OCI-LY1 (cell line): ENCODE results near the gene DIRAS1.

Experiments used
- H2AFZ ChIP-seq: fragments of 200-600 bp; sonication (generic), shearing (Covaris generic); 2 replicates; pipeline ENCODE4 v1.6.0; 2014; ENCODE audit warnings: antibody characterized with exemption, mild to moderate bottlenecking, low read length
- H3F3A ChIP-seq: fragments of 200-600 bp; sonication (generic), shearing (Covaris generic); 2 replicates; pipeline ENCODE4 v1.6.0; 2014; ENCODE audit warnings: mild to moderate bottlenecking, antibody characterized with exemption, low read length, moderate library complexity; ENCODE audit not compliant: insufficient read depth
- H3K27ac ChIP-seq: fragments of 200-600 bp; sonication (generic); 2 replicates; pipeline ENCODE4 v1.5.1; 2014; ENCODE audit warnings: low read length, mixed run types, mild to moderate bottlenecking, low read depth; ENCODE audit not compliant: poor library complexity, severe bottlenecking
- H3K27me3 ChIP-seq: fragments of 200-600 bp; sonication (generic); 2 replicates; pipeline ENCODE4 v1.6.0; 2014; ENCODE audit warnings: antibody characterized with exemption, mild to moderate bottlenecking, low read length, moderate library complexity; ENCODE audit not compliant: insufficient read depth
- H3K36me3 ChIP-seq: fragments of 200-600 bp; sonication (generic); 2 replicates; pipeline ENCODE4 v1.6.1; 2014; ENCODE audit warnings: mild to moderate bottlenecking, antibody characterized with exemption, low read length, moderate library complexity, mixed read lengths; ENCODE audit not compliant: insufficient read depth
- H3K4me1 ChIP-seq: fragments of 200-600 bp; sonication (generic); 2 replicates; pipeline ENCODE4 v1.5.1; 2014; ENCODE audit warnings: mild to moderate bottlenecking, low read length, moderate library complexity; ENCODE audit not compliant: insufficient read depth, severe bottlenecking
- H3K4me2 ChIP-seq: fragments of 200-600 bp; sonication (generic), shearing (Covaris generic); 2 replicates; pipeline ENCODE4 v1.6.1; 2014; ENCODE audit warnings: low read length
- H3K4me3 ChIP-seq: fragments of 200-600 bp; sonication (generic); 2 replicates; pipeline ENCODE4 v1.5.1; 2014; ENCODE audit warnings: low read length, low read depth, mild to moderate bottlenecking, mixed read lengths; ENCODE audit not compliant: poor library complexity, severe bottlenecking
- H3K79me2 ChIP-seq: fragments of 200-600 bp; shearing (Covaris generic); 2 replicates; pipeline ENCODE4 v1.6.1; 2016; ENCODE audit warnings: mixed run types, low read length, mixed read lengths; ENCODE audit not compliant: insufficient read depth
- H3K9ac ChIP-seq: fragments of 200-600 bp; sonication (generic), shearing (Covaris generic); 2 replicates; pipeline ENCODE4 v1.6.1; 2014; ENCODE audit warnings: mild to moderate bottlenecking, low read length, mixed read lengths
- H3K9me2 ChIP-seq: fragments of 200-600 bp; sonication (generic), shearing (Covaris generic); 2 replicates; pipeline ENCODE4 v1.6.1; 2014; ENCODE audit warnings: low read depth, mild to moderate bottlenecking, low read length, mixed read lengths
- H3K9me3 ChIP-seq: fragments of 200-600 bp; shearing (Covaris generic); 2 replicates; pipeline ENCODE4 v1.6.1; 2014; ENCODE audit warnings: low read length, mixed read lengths
- H4K20me1 ChIP-seq: fragments of 200-600 bp; sonication (generic), shearing (Covaris generic); 2 replicates; pipeline ENCODE4 v1.6.0; 2016; ENCODE audit warnings: mild to moderate bottlenecking, low read length; ENCODE audit not compliant: insufficient read depth
- CTCF ChIP-seq: fragments of 200-600 bp; sonication (generic), shearing (Covaris generic); IDR thresholded peaks from 2 replicates; pipeline ENCODE4 v1.5.1; 2017; ENCODE audit warnings: mild to moderate bottlenecking, antibody characterized with exemption, low read length, moderate library complexity, mixed read lengths
- EZH2 ChIP-seq: fragments of 200-600 bp; sonication (generic), shearing (Covaris generic); IDR thresholded peaks from 2 replicates; pipeline ENCODE4 v1.8.0; 2017; ENCODE audit warnings: borderline replicate concordance, mixed run types, mild to moderate bottlenecking, antibody characterized with exemption, low read length, moderate library complexity, mixed read lengths

Gene DIRAS1

GRCh38 chr19:2703077-2703437 lies 18.1 kb downstream of the DIRAS1 start:
- Histone ChIP-seq H3K9me2 (no peaks in the 10 kb centered on the region), H3K36me3 (no peaks in the 10 kb centered on the region), H3K27ac (no peak overlapping the region), H3K9ac (no peak overlapping the region), H3K79me2 (no peaks in the 10 kb centered on the region), H4K20me1 (no peaks in the 10 kb centered on the region), H3K4me3 (no peak overlapping the region), H2AFZ (no peak overlapping the region), H3K27me3 (no peaks in the 10 kb centered on the region), H3K4me1 (peaks cover 17% of the 10 kb centered on the region), H3K4me2 (peak overlapping the region; percentile 30; the same call in 1 of the 2 replicates), H3K9me3 (no peaks in the 10 kb centered on the region), H3F3A (0 out of 2 replicates have a peak, but pooled peaks cover 3% of the 10 kb centered on the region)
- TF ChIP-seq CTCF, result no peak
- TF ChIP-seq EZH2, result no peak

GRCh38 chr19:2702170-2703076 lies 18.7 kb downstream of the DIRAS1 start, which contains the start of gene GNG7:
Gene GNG7, minus strand, starts transcription at chr19:2702694. Its CDS starts 182,006 bp downstream, at chr19:2520688.
- Histone ChIP-seq H3K36me3 (no peaks in the 10 kb centered on the region), H3K9ac (peak within 1 kb of the TSS; percentile 46; the same call in 1 of the 2 replicates), H3K79me2 (no peaks in the 10 kb centered on the region), H4K20me1 (no peaks in the 10 kb centered on the region), H3K9me3 (no peaks in the 10 kb centered on the region), H3K4me3 (peak within 1 kb of the TSS; percentile 58), H3F3A (0 out of 2 replicates have a peak, but pooled peaks cover 3% of the 10 kb centered on the region), H3K27ac (no peak within 1 kb of the TSS), H3K27me3 (no peaks in the 10 kb centered on the region), H3K9me2 (no peaks in the 10 kb centered on the region), H3K4me1 (peaks cover 17% of the 10 kb centered on the region), H2AFZ (no peak within 1 kb of the TSS), H3K4me2 (peak within 1 kb of the TSS; percentile 63)
- TF ChIP-seq CTCF (no peak), EZH2 (no peak)

GRCh38 chr19:2701361-2702169 lies 19.6 kb downstream of the DIRAS1 start:
- Histone ChIP-seq H3K4me2 (peak overlapping the region; percentile 63; the same call in 1 of the 2 replicates), H3K36me3 (no peaks in the 10 kb centered on the region), H3F3A (0 out of 2 replicates have a peak, but pooled peaks cover 3% of the 10 kb centered on the region), H3K79me2 (no peaks in the 10 kb centered on the region), H2AFZ (no peak overlapping the region), H4K20me1 (no peaks in the 10 kb centered on the region), H3K4me3 (peak overlapping the region; percentile 58), H3K9me2 (no peaks in the 10 kb centered on the region), H3K9ac (peak overlapping the region; percentile 46; the same call in 1 of the 2 replicates), H3K27ac (no peak overlapping the region), H3K27me3 (no peaks in the 10 kb centered on the region), H3K9me3 (no peaks in the 10 kb centered on the region), H3K4me1 (peaks cover 17% of the 10 kb centered on the region)
- no peak for TF ChIP-seq CTCF
- no peak for TF ChIP-seq EZH2
